Skeletal muscle satellite cell (primary cell): ENCODE measurements around the gene CCDC127.
"Not testable (repeated sequence)": the region's sequence is repeated elsewhere in the genome, so short reads cannot be mapped to it uniquely, and the experiment has no call there.

Source experiments
- H3K27me3 ChIP-seq: 2 replicates; pipeline ENCODE4 v1.7.0; 2013; ENCODE audit warnings: low read length; ENCODE audit not compliant: control insufficient read depth, insufficient read depth
- H3K36me3 ChIP-seq: 2 replicates; pipeline ENCODE4 v1.7.0; 2013; ENCODE audit warnings: mild to moderate bottlenecking, control low read depth, low read length; ENCODE audit not compliant: insufficient read depth
- H3K4me1 ChIP-seq: 2 replicates; pipeline ENCODE4 v1.7.0; 2013; ENCODE audit warnings: low read length; ENCODE audit not compliant: control insufficient read depth, insufficient read depth
- H3K4me2 ChIP-seq: 2 replicates; pipeline ENCODE4 v1.7.0; 2013; ENCODE audit warnings: mild to moderate bottlenecking, low read length
- H3K4me3 ChIP-seq: 2 replicates; pipeline ENCODE4 v1.7.0; 2013; ENCODE audit warnings: low read length
- H3K9ac ChIP-seq: 2 replicates; pipeline ENCODE4 v1.7.0; 2013; ENCODE audit warnings: mild to moderate bottlenecking, low read depth, low read length, moderate library complexity
- H3K9me3 ChIP-seq: replicated peaks from 2 replicates; pipeline ENCODE4 v1.7.0; 2013; ENCODE audit warnings: mild to moderate bottlenecking, control low read depth, low read length

The CCDC127 gene

DNA sequence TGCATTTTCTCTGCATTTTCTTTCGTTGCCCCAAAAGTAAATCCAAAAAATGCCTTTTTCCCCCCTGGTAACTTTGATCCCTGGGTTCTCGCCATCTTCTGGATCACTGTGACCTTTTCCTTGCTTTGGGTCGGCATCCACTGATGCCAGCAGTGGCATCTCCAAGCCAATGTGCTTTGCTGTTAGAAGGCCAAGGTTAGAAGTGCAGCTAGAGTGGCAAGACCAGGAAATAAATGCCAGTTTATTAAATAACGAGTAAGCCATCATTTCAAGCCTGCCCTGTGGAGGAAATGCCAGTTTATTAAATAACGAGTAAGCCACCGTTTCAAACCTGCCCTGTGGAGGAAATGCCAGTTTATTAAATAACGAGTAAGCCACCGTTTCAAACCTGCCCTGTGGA lies 33.6 kb upstream of the CCDC127 start:
- peaks cover 30% of the 10 kb centered on the region for H3K36me3 ChIP-seq

DNA sequence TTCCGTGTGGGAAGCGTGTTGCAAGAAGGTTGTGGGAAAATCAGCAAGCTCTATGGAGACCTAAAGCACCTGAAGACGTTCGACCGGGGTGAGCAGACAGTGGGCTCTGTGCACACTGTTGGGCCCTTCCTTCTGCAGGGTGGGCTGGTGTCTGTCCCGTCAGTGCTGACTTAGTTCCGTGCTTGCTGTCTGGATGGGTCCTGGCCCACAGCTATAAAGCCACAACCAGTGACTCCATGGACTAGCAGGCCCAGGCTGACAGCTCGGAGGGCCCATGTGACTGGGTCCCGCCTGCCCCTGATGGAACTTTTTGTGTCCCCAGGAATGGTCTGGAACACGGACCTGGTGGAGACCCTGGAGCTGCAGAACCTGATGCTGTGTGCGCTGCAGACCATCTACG lies 33.1 kb upstream of the CCDC127 start:
- not testable (repeated sequence) for H3K9me3 ChIP-seq
- H3K36me3 ChIP-seq, result peaks cover 26% of the 10 kb centered on the region

More for the DNA sequence above, 33.6 kb upstream of the CCDC127 start:
- not testable (repeated sequence) for H3K4me3 ChIP-seq, H3K4me2 ChIP-seq, H3K9ac ChIP-seq, H3K4me1 ChIP-seq, H3K27me3 ChIP-seq, H3K9me3 ChIP-seq

DNA sequence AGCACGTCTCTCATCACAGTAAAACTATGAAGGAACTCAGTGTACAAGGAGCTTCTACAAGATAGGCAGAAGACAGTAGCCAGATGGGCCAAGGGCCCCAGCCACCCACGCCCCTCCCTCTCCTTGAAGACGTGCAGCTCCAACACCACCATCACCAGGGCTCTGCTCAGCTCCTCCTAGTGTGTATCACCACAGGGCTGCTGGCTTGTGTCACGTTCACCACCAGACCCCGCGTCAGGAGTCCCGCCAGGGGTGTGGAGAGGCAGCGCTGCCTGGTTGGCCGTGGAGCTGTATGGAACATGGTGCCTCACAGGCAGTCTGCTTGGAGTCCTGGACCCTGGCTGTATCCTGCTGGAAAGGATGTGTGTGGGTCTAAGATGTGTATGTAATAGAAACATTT lies 32.4 kb upstream of the CCDC127 start:
- H3K36me3 ChIP-seq, result peaks cover 26% of the 10 kb centered on the region
- H3K27me3 ChIP-seq, H3K4me3 ChIP-seq, H3K4me1 ChIP-seq, H3K9me3 ChIP-seq, H3K9ac ChIP-seq, H3K4me2 ChIP-seq: not testable (repeated sequence)

More for the DNA sequence above, 33.1 kb upstream of the CCDC127 start:
- not testable (repeated sequence) for H3K9ac ChIP-seq, H3K27me3 ChIP-seq, H3K4me2 ChIP-seq, H3K4me1 ChIP-seq, H3K4me3 ChIP-seq

DNA sequence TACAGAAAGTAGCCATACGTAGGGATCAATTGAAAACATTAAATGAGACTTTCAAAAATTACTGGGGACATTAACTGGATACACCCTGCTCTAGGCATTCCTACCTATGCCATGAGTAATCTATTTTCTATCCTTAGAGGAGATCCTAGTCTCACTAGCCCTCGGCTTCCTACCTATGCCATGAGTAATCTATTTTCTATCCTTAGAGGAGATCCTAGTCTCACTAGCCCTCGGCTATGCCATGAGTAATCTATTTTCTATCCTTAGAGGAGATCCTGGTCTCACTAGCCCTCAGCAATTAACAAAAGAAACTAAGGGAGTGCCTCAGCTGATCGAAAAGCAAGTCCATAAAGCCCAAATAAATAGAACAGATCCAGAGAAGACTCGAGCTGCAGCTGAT lies 27.8 kb upstream of the CCDC127 start:
- not testable (repeated sequence) for H3K27me3 ChIP-seq, H3K4me2 ChIP-seq, H3K4me3 ChIP-seq, H3K4me1 ChIP-seq, H3K9me3 ChIP-seq, H3K9ac ChIP-seq
- H3K36me3 ChIP-seq, result peaks cover 26% of the 10 kb centered on the region

DNA sequence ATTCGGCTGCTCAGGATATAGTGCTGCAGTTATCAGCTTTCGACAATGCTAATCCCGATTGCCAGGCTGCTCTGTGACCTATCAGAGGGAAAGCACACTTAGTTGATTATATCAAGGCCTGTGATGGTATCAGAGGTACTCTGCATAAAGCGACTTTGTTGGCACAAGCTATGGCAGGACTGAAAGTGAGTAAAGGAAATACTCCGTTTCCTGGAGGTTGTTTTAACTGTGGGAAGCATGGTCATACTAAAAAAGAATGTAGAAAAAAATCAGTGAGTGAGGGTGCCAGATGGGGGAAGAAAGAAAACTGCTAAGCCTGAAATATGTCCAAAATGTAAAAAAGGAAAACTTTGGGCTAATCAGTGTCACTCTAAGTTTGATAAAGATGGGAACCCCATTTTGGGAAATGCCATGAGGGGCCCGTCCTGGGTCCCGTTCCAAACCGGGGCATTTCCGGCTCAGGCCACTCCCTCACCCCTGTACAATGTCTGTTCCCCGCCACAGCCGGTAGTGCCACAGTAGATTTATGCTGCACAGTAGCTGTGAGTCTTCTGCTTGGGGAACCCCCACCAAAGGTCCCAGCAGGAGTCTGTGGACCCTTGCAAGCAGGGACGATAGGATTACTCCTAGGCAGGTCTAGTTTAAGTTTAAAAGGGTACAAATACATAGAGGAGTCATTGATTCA lies 25.9 kb upstream of the CCDC127 start:
- H3K36me3 ChIP-seq, result peaks cover 35% of the 10 kb centered on the region
- H3K4me2 ChIP-seq, result not testable (repeated sequence)

DNA sequence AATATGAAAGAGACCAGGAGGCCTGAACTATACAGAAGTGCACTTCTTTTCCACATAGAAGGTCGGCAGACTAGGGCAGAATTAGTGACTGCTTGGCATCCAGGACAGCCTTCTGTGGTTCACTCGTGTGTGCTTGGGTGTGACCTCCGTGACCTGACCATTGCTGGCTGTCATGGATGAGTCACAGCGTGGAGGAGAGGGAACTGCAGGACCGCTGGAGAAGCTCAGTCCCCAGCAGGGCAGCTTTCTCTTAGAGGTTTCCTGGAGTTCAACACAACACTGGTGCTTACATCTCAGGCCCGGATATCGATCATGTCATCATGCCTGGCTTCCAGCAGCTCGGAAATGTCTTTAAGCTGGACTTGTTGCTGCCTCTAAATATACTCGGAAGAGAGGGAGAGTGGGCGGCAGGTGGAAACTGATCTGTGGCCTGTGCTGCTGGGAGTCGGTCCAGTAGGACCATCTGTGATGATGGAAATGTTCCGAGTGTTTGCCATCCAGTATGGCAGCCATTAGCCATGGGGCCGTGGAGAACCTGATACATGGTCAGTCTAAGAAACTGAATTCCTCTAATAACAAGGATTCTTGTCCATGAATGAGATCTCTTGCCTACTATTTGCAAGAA lies 23.2 kb upstream of the CCDC127 start:
- not testable (repeated sequence) for H3K9me3 ChIP-seq, H3K4me2 ChIP-seq

More for the DNA sequence above, 25.9 kb upstream of the CCDC127 start:
- not testable (repeated sequence) for H3K9me3 ChIP-seq, H3K4me1 ChIP-seq, H3K27me3 ChIP-seq, H3K9ac ChIP-seq, H3K4me3 ChIP-seq

DNA sequence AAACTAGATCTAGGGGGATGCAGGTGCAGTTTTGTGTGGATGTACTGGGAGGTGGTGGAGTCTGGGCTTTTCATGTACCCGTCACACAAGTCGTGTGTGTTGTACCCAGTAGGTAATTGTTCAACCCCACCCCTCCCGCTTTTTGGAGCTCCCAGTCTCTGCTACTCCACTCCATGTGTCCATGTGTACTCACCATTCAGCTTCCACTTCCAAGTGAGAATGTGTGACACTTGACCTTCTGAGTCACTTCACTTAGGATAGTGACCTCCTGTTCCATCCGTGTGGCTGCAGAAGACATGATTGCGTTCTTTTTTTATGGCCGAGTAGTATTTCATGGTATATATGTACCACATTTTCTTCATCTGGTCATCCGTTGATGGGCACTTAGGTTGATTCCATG lies 22.6 kb upstream of the CCDC127 start:
- H3K27me3 ChIP-seq, H3K4me1 ChIP-seq, H3K4me2 ChIP-seq, H3K9ac ChIP-seq, H3K9me3 ChIP-seq, H3K4me3 ChIP-seq: not testable (repeated sequence)
- peaks cover 23% of the 10 kb centered on the region for H3K36me3 ChIP-seq

More for the DNA sequence above, 23.2 kb upstream of the CCDC127 start:
- not testable (repeated sequence) for H3K4me1 ChIP-seq, H3K9ac ChIP-seq, H3K4me3 ChIP-seq, H3K27me3 ChIP-seq
- H3K36me3 ChIP-seq, result peaks cover 22% of the 10 kb centered on the region

DNA sequence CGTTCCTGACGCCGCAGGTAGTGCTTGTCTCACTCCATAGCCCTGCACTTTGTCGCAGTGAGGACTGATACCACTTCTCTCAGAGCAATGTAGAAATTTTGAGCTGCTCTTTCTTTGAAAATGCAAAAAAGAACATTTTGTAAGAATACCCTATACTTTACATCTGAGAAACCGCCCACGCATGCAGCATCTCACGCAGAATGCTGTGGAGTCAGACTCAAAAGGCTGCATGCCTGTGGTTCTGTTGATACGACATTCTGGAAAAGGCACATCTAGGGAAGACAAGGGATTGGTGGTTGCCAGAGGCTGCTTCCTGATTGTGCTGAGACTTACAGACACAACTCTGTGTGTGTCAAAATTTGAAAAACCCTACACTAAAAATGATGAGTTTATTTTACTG lies 20.0 kb upstream of the CCDC127 start:
- H3K4me3 ChIP-seq, H3K9me3 ChIP-seq, H3K4me1 ChIP-seq, H3K4me2 ChIP-seq, H3K27me3 ChIP-seq, H3K9ac ChIP-seq: not testable (repeated sequence)
- H3K36me3 ChIP-seq, result peaks cover 36% of the 10 kb centered on the region

DNA sequence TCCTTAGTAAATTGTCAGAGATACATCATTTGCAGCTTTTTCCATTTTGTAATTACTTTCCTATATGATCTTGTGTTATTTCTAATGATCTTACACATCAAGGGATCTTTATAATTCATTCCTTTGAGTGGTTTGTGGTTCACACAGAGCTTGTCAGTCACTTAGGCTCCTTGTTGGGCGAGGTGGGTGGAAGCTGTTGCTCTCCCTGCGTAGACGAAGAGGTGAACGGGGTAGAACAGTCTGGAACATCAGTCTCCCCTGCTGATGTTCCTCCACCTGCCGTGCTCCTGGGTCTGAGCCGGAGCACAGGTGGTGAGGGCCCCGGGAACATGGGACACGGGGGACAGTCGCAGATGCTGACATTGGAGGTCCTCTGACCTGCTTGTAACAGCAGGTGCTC lies 17.6 kb upstream of the CCDC127 start:
- not testable (repeated sequence) for H3K27me3 ChIP-seq, H3K4me1 ChIP-seq, H3K9me3 ChIP-seq, H3K4me2 ChIP-seq, H3K4me3 ChIP-seq, H3K9ac ChIP-seq
- H3K36me3 ChIP-seq, result peaks cover 38% of the 10 kb centered on the region

DNA sequence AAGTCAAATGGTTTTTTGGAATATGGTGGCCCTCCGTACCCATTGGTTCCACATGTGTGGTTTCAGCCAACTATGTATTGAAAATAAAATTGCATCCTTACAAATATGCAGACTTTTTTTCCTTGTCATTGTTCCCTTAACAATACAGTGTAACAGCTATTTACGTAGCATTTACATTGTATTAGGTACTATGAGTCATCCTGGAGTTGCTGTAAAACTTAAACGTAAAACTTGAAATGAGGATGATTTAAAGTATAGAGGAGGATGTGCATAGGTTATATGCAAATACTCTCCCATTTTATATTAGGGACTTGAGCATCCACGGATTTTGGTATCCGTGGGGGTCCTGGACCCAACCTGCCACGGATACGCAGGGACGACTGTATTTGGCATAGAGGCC lies 16.5 kb upstream of the CCDC127 start:
- Histone ChIP-seq H3K36me3 (peaks cover 41% of the 10 kb centered on the region), H3K9ac (no peak overlapping the region), H3K27me3 (no peaks in the 10 kb centered on the region), H3K4me3 (no peak overlapping the region), H3K4me2 (no peak overlapping the region), H3K4me1 (no peaks in the 10 kb centered on the region), H3K9me3 (no peaks in the 10 kb centered on the region)

DNA sequence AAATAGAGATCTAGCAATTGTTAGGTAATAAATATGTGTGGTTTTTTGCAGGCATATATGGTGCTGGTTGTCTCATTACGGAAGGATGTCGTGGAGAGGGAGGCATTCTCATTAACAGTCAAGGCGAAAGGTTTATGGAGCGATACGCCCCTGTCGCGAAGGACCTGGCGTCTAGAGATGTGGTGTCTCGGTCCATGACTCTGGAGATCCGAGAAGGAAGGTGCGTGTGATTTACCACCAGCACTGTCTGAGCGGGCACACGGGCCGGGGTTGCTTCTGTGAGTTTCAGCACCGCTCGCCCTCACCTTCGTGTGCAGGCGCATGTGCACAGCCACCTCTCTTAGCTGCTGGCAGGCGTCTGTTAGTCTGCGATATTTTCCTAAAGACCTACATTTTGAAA lies 15.5 kb upstream of the CCDC127 start:
- not testable (repeated sequence) for H3K4me3 ChIP-seq, H3K4me2 ChIP-seq, H3K9me3 ChIP-seq, H3K27me3 ChIP-seq, H3K9ac ChIP-seq, H3K4me1 ChIP-seq
- H3K36me3 ChIP-seq, result peaks cover 48% of the 10 kb centered on the region

DNA sequence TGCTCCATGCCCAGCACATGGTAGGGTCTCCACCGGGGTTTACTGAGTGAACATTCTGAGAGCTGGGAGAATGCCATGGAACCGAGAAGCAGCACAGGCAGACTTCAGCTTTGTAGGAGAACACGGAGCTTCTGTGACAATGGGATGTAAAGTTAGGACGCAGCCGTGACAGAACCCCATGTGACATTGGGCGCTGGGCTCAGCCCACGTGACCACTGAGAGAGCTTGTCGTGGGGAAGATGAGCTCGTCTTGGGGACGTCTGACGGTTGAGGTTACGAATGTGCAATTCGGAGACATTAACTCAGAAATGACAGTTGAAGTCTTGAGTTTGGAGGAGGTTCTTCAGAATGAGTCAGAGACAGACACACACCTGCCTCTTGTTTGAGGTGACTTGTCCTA lies 13.7 kb upstream of the CCDC127 start:
- Histone ChIP-seq H3K36me3 (peaks cover 60% of the 10 kb centered on the region), H3K4me3 (no peak overlapping the region), H3K9me3 (no peaks in the 10 kb centered on the region), H3K4me1 (no peaks in the 10 kb centered on the region), H3K27me3 (no peaks in the 10 kb centered on the region), H3K9ac (no peak overlapping the region), H3K4me2 (no peak overlapping the region)
